Mucosa of rectum (tissue), 2 donors: ENCODE data around the gene KLK2.

Experiments
- H3K27ac ChIP-seq, 2 donors: one replicate each; pipeline ENCODE4 v1.7.0; 2013; ENCODE audit warnings: inconsistent platforms in 2 of 2, low read depth in 2 of 2, low read length in 2 of 2
- H3K27me3 ChIP-seq, 2 donors: one replicate each; pipeline ENCODE4 v1.7.0; 2013; ENCODE audit warnings: low read length in 2 of 2; ENCODE audit not compliant: control insufficient read depth in 2 of 2, insufficient read depth in 2 of 2
- H3K36me3 ChIP-seq, 2 donors: one replicate each; pipeline ENCODE4 v1.7.0; 2013; ENCODE audit warnings: low read length in 2 of 2; ENCODE audit not compliant: control insufficient read depth in 2 of 2, insufficient read depth in 2 of 2
- H3K4me1 ChIP-seq, 2 donors: one replicate each; pipeline ENCODE4 v1.7.0; 2013; ENCODE audit warnings: low read length in 2 of 2, mild to moderate bottlenecking in 1 of 2; ENCODE audit not compliant: control insufficient read depth in 2 of 2, insufficient read depth in 2 of 2
- H3K4me3 ChIP-seq, 2 donors: one replicate each; pipeline ENCODE4 v1.7.0; 2013; ENCODE audit warnings: low read length in 2 of 2
- H3K9ac ChIP-seq, 2 donors: one replicate each; pipeline ENCODE4 v1.7.0; 2013; ENCODE audit warnings: low read length in 2 of 2, low read depth in 1 of 2, mild to moderate bottlenecking in 1 of 2
- H3K9me3 ChIP-seq, 2 donors: one replicate each; pipeline ENCODE4 v1.7.0; 2013; ENCODE audit warnings: low read length in 2 of 2; ENCODE audit not compliant: control insufficient read depth in 2 of 2
- donor health status: healthy.
- donor health status: Normal muscosa, but diverticular disease.

KLK2 gene

GRCh38 chr19:50906217-50906616 is 33.0 kb downstream of the KLK2 start:
- peaks cover 20 to 26% of the 10 kb centered on the region in 2 donors for H3K27me3 ChIP-seq
- no peak overlapping the region for H3K4me3 ChIP-seq
- no peak overlapping the region for H3K27ac ChIP-seq
- no peaks in the 10 kb centered on the region for H3K4me1 ChIP-seq
- H3K36me3 ChIP-seq = no peaks in the 10 kb centered on the region
- H3K9me3 ChIP-seq = no peaks in the 10 kb centered on the region
- no peak overlapping the region for H3K9ac ChIP-seq

DNA sequence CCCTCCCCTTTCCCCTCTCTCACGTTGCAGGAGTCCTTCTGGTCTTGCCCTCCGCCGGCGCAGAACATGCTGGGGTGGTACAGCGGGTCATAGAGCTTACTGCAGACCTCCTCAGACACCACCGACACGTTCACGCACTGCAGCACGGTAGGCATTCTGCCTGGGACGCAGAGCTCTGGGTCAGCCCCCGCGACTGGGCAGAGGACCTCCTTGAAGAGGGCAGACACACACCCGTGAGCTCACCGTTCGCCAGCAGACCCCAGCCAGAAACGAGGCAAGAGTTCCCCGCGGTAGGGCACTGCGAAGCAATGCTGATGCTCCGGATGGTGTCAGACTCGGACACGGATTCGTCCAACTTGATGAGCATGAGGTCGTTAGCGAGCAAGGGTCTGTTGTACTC is 35.1 kb downstream of the KLK2 start:
- Histone ChIP-seq H3K27me3 (peaks cover 33 to 41% of the 10 kb centered on the region in 2 donors), H3K9me3 (no peaks in the 10 kb centered on the region), H3K27ac (no peak overlapping the region), H3K9ac (no peak overlapping the region), H3K4me3 (no peak overlapping the region), H3K36me3 (no peaks in the 10 kb centered on the region), H3K4me1 (no peaks in the 10 kb centered on the region)

DNA sequence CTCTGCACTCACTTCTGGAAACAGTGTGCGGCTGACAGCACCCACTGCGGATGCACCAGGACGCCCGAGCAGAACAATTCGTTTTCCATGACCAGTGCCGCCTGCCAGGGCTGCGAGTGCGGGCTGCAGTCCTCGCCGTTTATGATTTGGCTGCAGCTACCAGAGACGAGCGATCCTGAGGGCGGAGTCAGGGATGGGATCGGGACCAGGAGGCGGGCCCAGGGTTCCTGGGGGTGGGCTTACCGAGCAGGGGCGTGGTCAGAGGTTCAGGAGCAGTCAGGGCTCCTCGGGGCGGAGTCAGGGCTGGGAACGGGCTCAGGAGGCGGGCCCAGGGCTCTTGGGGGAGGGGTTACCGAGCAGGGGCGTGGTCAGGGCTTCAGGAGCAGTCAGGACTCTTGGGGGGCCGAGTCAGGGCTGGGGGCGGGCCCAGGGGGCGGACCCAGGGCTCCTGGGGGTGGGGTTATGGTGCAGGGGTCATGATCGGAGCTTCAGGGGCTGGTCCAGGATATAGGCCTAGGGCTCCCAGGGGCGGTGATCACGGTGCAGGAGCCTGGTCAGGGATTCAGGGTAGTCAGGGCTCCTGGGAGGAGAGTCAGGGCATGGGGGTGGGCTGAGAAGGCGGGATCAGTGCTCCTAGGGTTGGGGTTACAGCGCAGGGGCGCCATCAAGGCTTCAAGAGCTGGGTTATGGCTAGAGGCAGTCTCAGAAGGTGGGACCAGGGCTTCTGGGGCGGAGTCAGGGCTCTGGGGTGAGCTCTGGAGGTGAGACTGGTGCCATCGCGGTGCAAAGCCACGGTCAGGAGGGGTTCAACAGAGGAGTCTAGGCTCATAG is 36.2 kb downstream of the KLK2 start:
- Histone ChIP-seq H3K4me1 (no peaks in the 10 kb centered on the region), H3K27me3 (peaks cover 34 to 41% of the 10 kb centered on the region in 2 donors), H3K4me3 (peak overlapping the region; percentile 7 to 19), H3K9me3 (no peaks in the 10 kb centered on the region), H3K27ac (no peak overlapping the region), H3K36me3 (no peaks in the 10 kb centered on the region), H3K9ac (no peak overlapping the region)

- H3K9ac ChIP-seq = no peak overlapping the region
- no peak overlapping the region for H3K4me3 ChIP-seq
- no peak overlapping the region for H3K27ac ChIP-seq
- H3K4me1 ChIP-seq = no peaks in the 10 kb centered on the region
- H3K36me3 ChIP-seq = no peaks in the 10 kb centered on the region
- H3K9me3 ChIP-seq = no peaks in the 10 kb centered on the region
- H3K27me3 ChIP-seq = peaks cover 37 to 41% of the 10 kb centered on the region in 2 donors
These were observed 37.5 kb downstream of the KLK2 start for GRCh38 chr19:50910722-50911121.

GRCh38 chr19:50911206-50912101 is 38.2 kb downstream of the KLK2 start, which contains the start of gene KLK4:
KLK4 (minus strand) TSS chr19:50911395; CDS start chr19:50910738, 657 bp downstream.
- Histone ChIP-seq H3K27ac (no peak within 1 kb of the TSS), H3K36me3 (no peaks in the 10 kb centered on the region), H3K27me3 (peaks cover 37 to 41% of the 10 kb centered on the region in 2 donors), H3K9ac (no peak within 1 kb of the TSS), H3K9me3 (no peaks in the 10 kb centered on the region), H3K4me3 (no peak within 1 kb of the TSS), H3K4me1 (no peaks in the 10 kb centered on the region)

GRCh38 chr19:50912102-50912599 is 38.9 kb downstream of the KLK2 start:
- Histone ChIP-seq H3K4me1 (no peaks in the 10 kb centered on the region), H3K4me3 (no peak overlapping the region), H3K36me3 (no peaks in the 10 kb centered on the region), H3K27me3 (peaks cover 37 to 41% of the 10 kb centered on the region in 2 donors), H3K9me3 (no peaks in the 10 kb centered on the region), H3K9ac (no peak overlapping the region), H3K27ac (no peak overlapping the region)

- H3K4me1 ChIP-seq = no peaks in the 10 kb centered on the region
- peaks cover 34 to 36% of the 10 kb centered on the region in 2 donors for H3K27me3 ChIP-seq
- H3K4me3 ChIP-seq = no peak overlapping the region
- H3K9me3 ChIP-seq = no peaks in the 10 kb centered on the region
- no peak overlapping the region for H3K27ac ChIP-seq
- H3K36me3 ChIP-seq = no peaks in the 10 kb centered on the region
- no peak overlapping the region for H3K9ac ChIP-seq
These were observed 39.8 kb downstream of the KLK2 start for GRCh38 chr19:50912727-50913716.

GRCh38 chr19:50916069-50916468 is 42.8 kb downstream of the KLK2 start:
- peaks cover 17 to 19% of the 10 kb centered on the region in 2 donors for H3K27me3 ChIP-seq
- H3K27ac ChIP-seq = no peak overlapping the region
- no peak overlapping the region for H3K4me3 ChIP-seq
- H3K4me1 ChIP-seq = no peaks in the 10 kb centered on the region
- no peak overlapping the region for H3K9ac ChIP-seq
- no peaks in the 10 kb centered on the region for H3K36me3 ChIP-seq
- H3K9me3 ChIP-seq = no peaks in the 10 kb centered on the region
